Fibroblast of pulmonary artery (primary cell): ENCODE results near the gene ATOH8.

ENCODE experiments used
- DNase-seq: peaks from one replicate; pipeline ENCODE4 v3.0.0-alpha.2; 2010; ENCODE audit warnings: low read depth
- H3K4me3 ChIP-seq: replicated peaks from 2 replicates; pipeline ENCODE4 v1.5.1; 2011; ENCODE audit warnings: low read depth, mild to moderate bottlenecking, control low read depth, low read length, moderate library complexity
- CTCF ChIP-seq: IDR thresholded peaks from 2 replicates; pipeline ENCODE4 v1.5.1; 2011; ENCODE audit warnings: mild to moderate bottlenecking, control low read depth, low read length, inconsistent platforms; ENCODE audit errors: missing control alignments

Gene ATOH8

GRCh38 chr2:85780316-85781012 lies 26.7 kb downstream of the ATOH8 start:
- H3K4me3 ChIP-seq: no peak overlapping the region
- DNase-seq: no peak
- TF ChIP-seq CTCF: no peak

GRCh38 chr2:85781013-85781332 lies 27.2 kb downstream of the ATOH8 start:
- TF ChIP-seq CTCF: no peak
- no peak for DNase-seq
- H3K4me3 ChIP-seq: no peak overlapping the region

GRCh38 chr2:85783796-85784195 lies 30.0 kb downstream of the ATOH8 start:
- TF ChIP-seq CTCF: no peak
- no peak overlapping the region for H3K4me3 ChIP-seq
- no peak for DNase-seq

- TF ChIP-seq CTCF: no peak
- no peak overlapping the region for H3K4me3 ChIP-seq
- no peak for DNase-seq
Measured at GRCh38 chr2:85784474-85784986, 30.7 kb downstream of the ATOH8 start.

- H3K4me3 ChIP-seq: no peak overlapping the region
- peak; percentile 64 for DNase-seq
- no peak for TF ChIP-seq CTCF
Measured at GRCh38 chr2:85785027-85785822, 31.4 kb downstream of the ATOH8 start.

- no peak for DNase-seq
- TF ChIP-seq CTCF: no peak
- no peak overlapping the region for H3K4me3 ChIP-seq
Measured at GRCh38 chr2:85785871-85786270, 32.1 kb downstream of the ATOH8 start.
